ENCODE data around the gene CHMP6. TPM values are rescaled to one million over a fixed set of nuclear protein-coding genes. Genes with fewer than 3 reads are reported as not detected.

CHMP6 gene
- total RNA-seq, 3 donors from 2014 or later (not counting 1 experiment from before 2014, with no cell fraction given): 26.8 to 33.3 (median 33.0) TPM

DNA sequence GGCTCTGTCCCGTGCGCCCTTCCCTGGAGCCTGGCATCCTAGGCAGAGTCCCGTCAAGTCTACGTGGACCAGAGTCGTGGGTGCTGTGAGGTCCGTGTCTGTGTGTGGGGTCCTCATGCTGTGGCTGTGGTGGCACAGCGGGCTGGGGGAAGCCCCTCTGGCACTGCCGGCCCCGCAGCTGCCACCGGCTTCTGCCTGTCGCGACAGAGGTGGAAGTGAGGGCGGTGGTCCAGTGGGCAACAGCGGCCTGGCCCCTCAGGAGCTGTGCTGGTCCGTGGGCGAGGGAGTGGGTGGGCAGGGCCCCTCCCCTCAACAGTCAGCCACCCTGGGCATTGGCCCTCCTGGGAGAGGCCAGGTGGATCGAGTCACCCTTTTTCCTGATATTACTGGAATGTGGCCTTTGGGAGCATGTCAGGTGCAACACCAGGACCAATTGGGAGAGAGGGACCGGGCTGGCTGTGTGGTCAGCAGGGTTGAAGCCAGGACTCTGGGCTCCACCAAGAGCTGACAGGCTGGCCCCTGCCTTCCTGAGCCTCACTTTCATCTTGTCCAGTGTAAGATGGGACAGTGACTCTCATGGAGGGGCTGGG is 55.2 kb downstream of the CHMP6 start:
- Histone ChIP-seq H3K27ac (ENCODE audit: low read length) (no peak overlapping the region), H3K4me3 (ENCODE audit: low read length) (no peak overlapping the region), H3K36me3 (ENCODE audit: control insufficient read depth, insufficient read depth, low read length) (no peaks in the 10 kb centered on the region), H3K9me3 (ENCODE audit: control insufficient read depth, insufficient read depth, low read length) (no peaks in the 10 kb centered on the region), H3K4me1 (ENCODE audit: control insufficient read depth, insufficient read depth, low read length) (peaks cover 37% of the 10 kb centered on the region), H3K27me3 (ENCODE audit: control insufficient read depth, insufficient read depth, low read length) (no peaks in the 10 kb centered on the region)
- Mint-ChIP-seq H3K4me1 (peaks cover 12 to 22% of the 10 kb centered on the region in 2 donors), H3K4me3 (no peak overlapping the region), H3K36me3 (no peaks in the 10 kb centered on the region), H3K27me3 (ENCODE audit: low read depth in 2 of 2) (no peaks in the 10 kb centered on the region), H3K9me3 (no peaks in the 10 kb centered on the region), H3K27ac (no peak overlapping the region)
- DNase-seq (no peak), ATAC-seq (no peak)
- intact Hi-C loops (cut with micrococcal nuclease): no loop called here
- TF ChIP-seq, protein P1, sequence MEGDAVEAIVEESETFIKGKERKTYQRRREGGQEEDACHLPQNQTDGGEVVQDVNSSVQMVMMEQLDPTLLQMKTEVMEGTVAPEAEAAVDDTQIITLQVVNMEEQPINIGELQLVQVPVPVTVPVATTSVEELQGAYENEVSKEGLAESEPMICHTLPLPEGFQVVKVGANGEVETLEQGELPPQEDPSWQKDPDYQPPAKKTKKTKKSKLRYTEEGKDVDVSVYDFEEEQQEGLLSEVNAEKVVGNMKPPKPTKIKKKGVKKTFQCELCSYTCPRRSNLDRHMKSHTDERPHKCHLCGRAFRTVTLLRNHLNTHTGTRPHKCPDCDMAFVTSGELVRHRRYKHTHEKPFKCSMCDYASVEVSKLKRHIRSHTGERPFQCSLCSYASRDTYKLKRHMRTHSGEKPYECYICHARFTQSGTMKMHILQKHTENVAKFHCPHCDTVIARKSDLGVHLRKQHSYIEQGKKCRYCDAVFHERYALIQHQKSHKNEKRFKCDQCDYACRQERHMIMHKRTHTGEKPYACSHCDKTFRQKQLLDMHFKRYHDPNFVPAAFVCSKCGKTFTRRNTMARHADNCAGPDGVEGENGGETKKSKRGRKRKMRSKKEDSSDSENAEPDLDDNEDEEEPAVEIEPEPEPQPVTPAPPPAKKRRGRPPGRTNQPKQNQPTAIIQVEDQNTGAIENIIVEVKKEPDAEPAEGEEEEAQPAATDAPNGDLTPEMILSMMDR (IDR thresholded peaks at IDR 0.05): no peak
- 86% methylated on average over 18 of the region's 18 CpGs for WGBS (ENCODE audit: insufficient coverage)

DNA sequence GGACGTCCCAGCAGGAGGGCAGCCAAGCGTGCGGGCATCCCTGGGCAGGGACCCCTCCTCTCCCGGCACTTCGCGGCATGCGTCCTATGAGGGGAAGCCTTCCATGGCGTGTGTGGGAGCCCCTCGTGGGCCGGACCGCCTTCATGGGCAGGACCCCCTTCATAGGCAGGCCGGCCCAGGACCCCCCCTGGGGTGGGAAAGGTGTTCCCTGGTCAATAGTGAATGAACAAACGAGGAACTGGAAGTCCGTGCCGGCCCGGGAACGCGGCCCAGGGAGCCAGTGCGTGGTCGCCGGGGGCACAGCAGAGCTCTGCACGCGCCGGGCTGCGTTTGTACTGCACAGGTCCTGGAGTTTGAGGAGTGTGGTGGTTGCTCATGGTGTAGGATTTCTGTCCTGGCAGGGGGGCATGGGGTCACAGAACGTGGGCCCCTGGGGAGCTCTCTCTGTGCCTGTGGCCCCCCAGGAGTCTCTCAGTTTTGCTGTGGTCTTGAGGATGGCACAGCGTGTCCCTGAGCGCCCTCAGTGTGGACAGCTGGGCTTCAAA is 57.3 kb downstream of the CHMP6 start:
- H3K27me3 ChIP-seq (ENCODE audit: control insufficient read depth, insufficient read depth, low read length): no peaks in the 10 kb centered on the region
- no peaks in the 10 kb centered on the region for H3K27me3 Mint-ChIP-seq (ENCODE audit: low read depth in 2 of 2)
- WGBS (ENCODE audit: insufficient coverage): 69% methylated on average over 28 of the region's 28 CpGs
- no peak overlapping the region for H3K4me3 ChIP-seq (ENCODE audit: low read length)
- TF ChIP-seq, protein P1 (IDR thresholded peaks at IDR 0.05): no peak
- H3K27ac ChIP-seq (ENCODE audit: low read length): no peak overlapping the region
- intact Hi-C loops (cut with micrococcal nuclease): no loop called here
- no peaks in the 10 kb centered on the region for H3K9me3 ChIP-seq (ENCODE audit: control insufficient read depth, insufficient read depth, low read length)
- no peaks in the 10 kb centered on the region for H3K9me3 Mint-ChIP-seq
- DNase-seq (no peak), ATAC-seq (no peak)
- H3K36me3 ChIP-seq (ENCODE audit: control insufficient read depth, insufficient read depth, low read length): no peaks in the 10 kb centered on the region
- H3K4me3 Mint-ChIP-seq: peak overlapping the region; percentile 83
- H3K4me1 Mint-ChIP-seq: peaks cover 12 to 25% of the 10 kb centered on the region in 2 donors
- H3K27ac Mint-ChIP-seq: peak overlapping the region in 1 of 2 donors; percentile 62
- H3K36me3 Mint-ChIP-seq: no peaks in the 10 kb centered on the region
- peaks cover 37% of the 10 kb centered on the region for H3K4me1 ChIP-seq (ENCODE audit: control insufficient read depth, insufficient read depth, low read length)

DNA sequence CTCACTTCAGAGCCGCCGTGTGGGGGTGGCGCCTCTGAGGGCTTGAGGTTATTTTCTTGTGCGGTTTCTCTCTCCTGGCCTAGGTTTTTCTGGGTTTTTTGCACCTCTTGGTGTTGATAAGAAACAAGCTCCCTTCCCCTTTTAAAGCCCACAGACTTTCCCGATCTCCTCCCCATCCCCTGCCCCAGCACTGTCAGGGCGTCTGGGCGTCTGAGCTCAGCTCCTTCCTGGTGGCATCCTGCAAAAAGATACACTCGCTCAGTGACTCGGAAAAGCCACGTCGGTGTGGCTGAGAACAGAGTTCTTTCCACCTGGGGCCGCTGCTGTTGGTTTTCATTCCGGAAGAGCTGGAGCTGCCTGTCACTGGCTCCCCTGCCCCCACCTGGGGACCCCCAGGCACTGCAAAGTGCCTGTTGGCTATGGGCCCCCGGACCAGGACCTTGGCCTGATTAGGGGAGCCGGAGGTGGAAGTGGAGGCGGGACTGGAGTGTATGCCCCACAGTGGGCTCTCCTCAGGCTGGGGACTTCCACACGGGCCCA is 57.8 kb downstream of the CHMP6 start:
- H3K4me3 Mint-ChIP-seq: peak overlapping the region; percentile 83
- TF ChIP-seq, protein P1 (IDR thresholded peaks at IDR 0.05): no peak
- no peaks in the 10 kb centered on the region for H3K9me3 Mint-ChIP-seq
- H3K36me3 ChIP-seq (ENCODE audit: control insufficient read depth, insufficient read depth, low read length): no peaks in the 10 kb centered on the region
- H3K27ac Mint-ChIP-seq: peak overlapping the region in 1 of 2 donors; percentile 62
- no peak overlapping the region for H3K4me3 ChIP-seq (ENCODE audit: low read length)
- intact Hi-C loops (cut with micrococcal nuclease): no loop called here
- peaks cover 12 to 25% of the 10 kb centered on the region in 2 donors for H3K4me1 Mint-ChIP-seq
- no peaks in the 10 kb centered on the region for H3K27me3 ChIP-seq (ENCODE audit: control insufficient read depth, insufficient read depth, low read length)
- DNase-seq (peak in 1 of 2 donors; percentile 38), ATAC-seq (peak; percentile 35 to 72 (median 64))
- H3K27me3 Mint-ChIP-seq (ENCODE audit: low read depth in 2 of 2): no peaks in the 10 kb centered on the region
- 25% methylated on average over 17 of the region's 17 CpGs for WGBS (ENCODE audit: insufficient coverage)
- H3K36me3 Mint-ChIP-seq: no peaks in the 10 kb centered on the region
- H3K9me3 ChIP-seq (ENCODE audit: control insufficient read depth, insufficient read depth, low read length): no peaks in the 10 kb centered on the region
- peaks cover 37% of the 10 kb centered on the region for H3K4me1 ChIP-seq (ENCODE audit: control insufficient read depth, insufficient read depth, low read length)
- H3K27ac ChIP-seq (ENCODE audit: low read length): peak overlapping the region; percentile 43

Other genes with a start within 250 kb of the CHMP6 start
- gene BAIAP2, start 43.3 kb downstream of the CHMP6 start, total RNA-seq: 10 to 100 TPM in 2 of 3 donors, 1 to 10 TPM in 1; 6.7 to 12.3 (median 10.4) TPM
- gene PVALEF, start 173.7 kb downstream of the CHMP6 start, total RNA-seq: not detected
- gene AATK, start 174.4 kb downstream of the CHMP6 start, total RNA-seq: 10 to 100 TPM in 2 of 3 donors, 1 to 10 TPM in 1; 8.5 to 13.7 (median 10.4) TPM
- 10 to 100 TPM in 2 of 3 donors, 1 to 10 TPM in 1; 9.9 to 11.4 (median 10.0) TPM for gene CEP131, start 231.1 kb downstream of the CHMP6 start, total RNA-seq
- gene TEPSIN, start 247.2 kb downstream of the CHMP6 start, total RNA-seq: 100 to 1,000 TPM in 2 of 3 donors, 10 to 100 TPM in 1; 89.8 to 137 (median 126) TPM
- gene NDUFAF8, start 247.5 kb downstream of the CHMP6 start, total RNA-seq: 10 to 100 TPM; 28.6 to 36.4 (median 34.9) TPM